SK-N-SH (cell line): ENCODE measurements around the gene PKD1. TPM values are rescaled to one million over a fixed set of nuclear protein-coding genes. Genes with fewer than 3 reads are reported as not detected.
A peak's percentile ranks its signal among the peaks of the same experiment; 100 is the strongest.

Source experiments
- CTCF ChIA-PET: fragments of 300-600, 350-600 bp; formaldehyde crosslinking; extraction: SDS; loops from one replicate; lab custom pipeline; 2021; lab: Yijun Ruan, JAX
- POLR2A ChIA-PET: fragments of 350-600 bp; sonication (Branson Sonifier 250); formaldehyde crosslinking; extraction: SDS; loops from one replicate; lab custom pipeline; 2020; ENCODE audit warnings: antibody characterized with exemption, inconsistent platforms; lab: Yijun Ruan, JAX
- DNase-seq: peaks from one replicate; pipeline ENCODE4 v3.0.0; 2012
- H2AFZ ChIP-seq: fragments of 200-600 bp; sonication (generic); 2 replicates; pipeline ENCODE4 v1.8.1; 2016; ENCODE audit warnings: antibody characterized with exemption, mild to moderate bottlenecking, low read depth
- H3F3A ChIP-seq: fragments of 200-600 bp; sonication (generic); replicated peaks from 2 replicates; pipeline ENCODE3; 2016; ENCODE audit warnings: antibody characterized with exemption, mild to moderate bottlenecking; ENCODE audit not compliant: insufficient read depth
- H3K27ac ChIP-seq, 2 experiments: fragments of 200-500 bp in 1 of 2; fragments of 200-600 bp in 1 of 2; sonication (Bioruptor generic) in 1 of 2; sonication (generic), shearing (Covaris generic) in 1 of 2; 2 replicates each; pipeline versions ENCODE4 v1.5.1 to v1.6.1; 2014 to 2016; ENCODE audit warnings: low read depth in 2 of 2, inconsistent platforms in 1 of 2, low read length in 1 of 2, mild to moderate bottlenecking in 1 of 2, mixed read lengths in 1 of 2
- H3K27me3 ChIP-seq: fragments of 200-600 bp; sonication (generic), shearing (Covaris generic); 2 replicates; pipeline ENCODE4 v1.6.1; 2016; ENCODE audit warnings: mixed run types; ENCODE audit not compliant: insufficient read depth
- H3K36me3 ChIP-seq, 2 experiments: fragments of 200-500 bp in 1 of 2; fragments of 200-600 bp in 1 of 2; sonication (Bioruptor generic) in 1 of 2; sonication (generic) in 1 of 2; replicated peaks in 1 of 2; 2 replicates each; pipeline versions ENCODE3 to v1.5.1; 2014 to 2016; ENCODE audit warnings: low read length in 1 of 2, mild to moderate bottlenecking in 1 of 2; ENCODE audit not compliant: insufficient read depth in 2 of 2, control insufficient read depth in 1 of 2
- H3K4me1 ChIP-seq, 2 experiments: fragments of 200-500 bp in 1 of 2; fragments of 200-600 bp in 1 of 2; sonication (Bioruptor generic) in 1 of 2; sonication (generic), shearing (Covaris generic) in 1 of 2; 2 replicates each; pipeline versions ENCODE4 v1.5.1 to v1.6.1; 2014 to 2016; ENCODE audit warnings: low read depth in 1 of 2, low read length in 1 of 2, mixed run types in 1 of 2; ENCODE audit not compliant: insufficient read depth in 2 of 2, control insufficient read depth in 1 of 2
- H3K4me2 ChIP-seq: fragments of 200-600 bp; sonication (generic), shearing (Covaris generic); 2 replicates; pipeline ENCODE4 v1.6.1; 2017; ENCODE audit warnings: mixed run types
- H3K4me3 ChIP-seq, 2 experiments: fragments of 200-500 bp in 1 of 2; fragments of 200-600 bp in 1 of 2; sonication (Bioruptor generic) in 1 of 2; sonication (generic), shearing (Covaris generic) in 1 of 2; 2 replicates each; pipeline versions ENCODE4 v1.5.1 to v1.8.1; 2014 to 2016; ENCODE audit warnings: low read depth in 2 of 2, inconsistent platforms in 1 of 2, low read length in 1 of 2, mild to moderate bottlenecking in 1 of 2, mixed read lengths in 1 of 2, moderate library complexity in 1 of 2
- H3K79me2 ChIP-seq: fragments of 200-600 bp; sonication (generic); 2 replicates; pipeline ENCODE4 v1.8.1; 2017; ENCODE audit warnings: mild to moderate bottlenecking; ENCODE audit not compliant: insufficient read depth
- H3K9ac ChIP-seq: fragments of 200-600 bp; sonication (generic); 2 replicates; pipeline ENCODE4 v1.6.1; 2017; ENCODE audit warnings: mixed run types
- H3K9me2 ChIP-seq: fragments of 200-600 bp; sonication (generic); 2 replicates; pipeline ENCODE4 v1.6.1; 2017; ENCODE audit warnings: mixed run types
- H3K9me3 ChIP-seq: fragments of 200-600 bp; sonication (generic); 2 replicates; pipeline ENCODE4 v1.6.1; 2017; ENCODE audit warnings: mixed run types, mild to moderate bottlenecking, moderate library complexity
- H4K20me1 ChIP-seq: fragments of 200-600 bp; sonication (generic); 2 replicates; pipeline ENCODE4 v1.6.1; 2017; ENCODE audit warnings: mild to moderate bottlenecking, mixed run types; ENCODE audit not compliant: insufficient read depth
- CTCF ChIP-seq: fragments of 200-600 bp; sonication (generic); IDR thresholded peaks from 2 replicates; pipeline ENCODE4 v1.6.1; 2017; ENCODE audit warnings: antibody characterized with exemption, mild to moderate bottlenecking, moderate library complexity
- FOXM1 ChIP-seq: IDR thresholded peaks from 2 replicates; pipeline ENCODE4 v1.4.0; 2012; ENCODE audit warnings: low read depth, mild to moderate bottlenecking
- MEF2A ChIP-seq: IDR thresholded peaks from 2 replicates; pipeline ENCODE4 v1.4.0; 2012; ENCODE audit warnings: low read depth, borderline replicate concordance
- PBX3 ChIP-seq: IDR thresholded peaks from 2 replicates; pipeline ENCODE4; 2012
- RCOR1 ChIP-seq: fragments of 150-350 bp; IDR thresholded peaks from 2 replicates; pipeline ENCODE4 v1.6.1; 2017; ENCODE audit warnings: antibody characterized with exemption, low read length
- SIN3A ChIP-seq: IDR thresholded peaks from 2 replicates; pipeline ENCODE4 v1.6.1; 2012; ENCODE audit warnings: low read depth, mild to moderate bottlenecking, low read length, moderate library complexity, borderline replicate concordance
- TCF12 ChIP-seq: IDR thresholded peaks from 2 replicates; pipeline ENCODE4 v1.4.0; 2012
- USF1 ChIP-seq: IDR thresholded peaks from 2 replicates; pipeline ENCODE4 v1.4.0; 2012; ENCODE audit warnings: low read depth, borderline replicate concordance
- WGBS: methylation state at CpG from one replicate; pipeline ENCODE4 v1.1.6; 2017; ENCODE audit warnings: low lambda C conversion rate; 5-methylcytosine and 5-hydroxymethylcytosine counted together
- polyA plus RNA-seq, 3 experiments: library from polyadenylated mRNA; depleted of rRNA; stranded (reverse); fragments of >200 nt; gene quantifications; 2 replicates each; pipeline ENCODE4 v1.2.3, GENCODE V29; 2012

The PKD1 gene
- polyA plus RNA-seq, 1 of the 3 experiments (the other 2 are of a cell fraction): 47.4 TPM

GRCh38 chr16:2086106-2086742 lies 49.5 kb downstream of the PKD1 start:
- POLR2A ChIA-PET: no interaction called here
- Histone ChIP-seq H3K9me3 (no peaks in the 10 kb centered on the region), H3F3A (peaks cover 10% of the 10 kb centered on the region), H4K20me1 (peaks cover 7% of the 10 kb centered on the region; the same call in 1 of the 2 replicates), H3K9ac (no peak overlapping the region), H3K4me1 (no peaks in the 10 kb centered on the region; a peak in 1 of 4 replicates), H3K27ac (no peak overlapping the region), H2AFZ (no peak overlapping the region), H3K4me2 (no peak overlapping the region), H3K9me2 (no peaks in the 10 kb centered on the region), H3K79me2 (no peaks in the 10 kb centered on the region), H3K27me3 (no peaks in the 10 kb centered on the region), H3K36me3 (peaks cover 0 to 90% of the 10 kb centered on the region in 2 experiments), H3K4me3 (no peak overlapping the region)
- no peak for DNase-seq
- WGBS: 100% methylated on average over 2 of the region's 27 CpGs
- CTCF ChIA-PET: interaction anchor here (1.3 to 2.1 kb wide), 3 partner anchors 54 to 64 kb away, joined by 3 to 7 read pairs (median 4); no protein-coding TSS in a partner anchor
- TF ChIP-seq USF1 (no peak), CTCF (no peak), SIN3A (no peak), PBX3 (no peak), MEF2A (no peak), FOXM1 (no peak), TCF12 (no peak), RCOR1 (no peak)

GRCh38 chr16:2085669-2086068 lies 50.0 kb downstream of the PKD1 start:
- no peaks in the 10 kb centered on the region for H3K79me2 ChIP-seq
- H3K4me1 ChIP-seq: no peaks in the 10 kb centered on the region; a peak in 1 of 4 replicates
- ChIA-PET CTCF (interaction anchor here (1.3 to 2.1 kb wide), 2 partner anchors 55 to 63 kb away, joined by 3 to 7 read pairs; no protein-coding TSS in a partner anchor), POLR2A (interaction anchor here (1.0 kb wide), 1 partner anchor 55 kb away, joined by 3 read pairs; no protein-coding TSS in a partner anchor)
- no peak overlapping the region for H3K4me3 ChIP-seq
- no peaks in the 10 kb centered on the region for H3K9me2 ChIP-seq
- H3K9ac ChIP-seq: no peak overlapping the region
- H3F3A ChIP-seq: peaks cover 10% of the 10 kb centered on the region
- WGBS: 87% methylated on average over 6 of the region's 14 CpGs
- H3K27me3 ChIP-seq: no peaks in the 10 kb centered on the region
- no peaks in the 10 kb centered on the region for H3K9me3 ChIP-seq
- TF ChIP-seq FOXM1 (no peak), PBX3 (peak; percentile 26; the same call in 1 of the 2 replicates)
- TF ChIP-seq, all 33 proteins: peak for 1
- no peak overlapping the region for H3K4me2 ChIP-seq
- H4K20me1 ChIP-seq: peaks cover 7% of the 10 kb centered on the region; the same call in 1 of the 2 replicates
- no peak overlapping the region for H2AFZ ChIP-seq
- no peak for DNase-seq
- H3K36me3 ChIP-seq: peaks cover 0 to 93% of the 10 kb centered on the region in 2 experiments
- no peak overlapping the region; a peak in 1 of 4 replicates for H3K27ac ChIP-seq
